RCC 7860 (cell line): ENCODE measurements around the gene F2.
A peak's percentile ranks its signal among the peaks of the same experiment; 100 is the strongest.
"Not testable (repeated sequence)": the region's sequence is repeated elsewhere in the genome, so short reads cannot be mapped to it uniquely, and the experiment has no call there.

Source experiments
- DNase-seq: peaks from one replicate; pipeline ENCODE4 v3.0.0-alpha.2; 2015; ENCODE audit warnings: low spot score
- FAIRE-seq: peaks from 2 replicates; lab custom pipeline; 2012; peaks lifted over from hg19 to GRCh38; lab: Jason Lieb, UNC

The F2 gene

GRCh38 chr11:46682773-46683752, 36.0 kb upstream of the F2 start:
- no peak for FAIRE-seq
- DNase-seq: no peak

GRCh38 chr11:46684367-46684766, 34.6 kb upstream of the F2 start:
- no peak for DNase-seq
- FAIRE-seq: no peak

GRCh38 chr11:46686886-46687795, 31.9 kb upstream of the F2 start:
- FAIRE-seq (no peak), DNase-seq (no peak)

GRCh38 chr11:46690702-46691101, 28.3 kb upstream of the F2 start:
- DNase-seq (no peak), FAIRE-seq (no peak)

- FAIRE-seq (no peak), DNase-seq (peak; percentile 40)
Measured at GRCh38 chr11:46692450-46692849, 26.6 kb upstream of the F2 start.

GRCh38 chr11:46693597-46694012, 25.4 kb upstream of the F2 start:
- DNase-seq (peak; percentile 26), FAIRE-seq (no peak)

GRCh38 chr11:46694072-46694471, 24.9 kb upstream of the F2 start:
- FAIRE-seq: no peak
- DNase-seq: no peak

GRCh38 chr11:46694607-46695006, 24.4 kb upstream of the F2 start:
- DNase-seq: no peak
- no peak for FAIRE-seq

GRCh38 chr11:46695345-46696211, 23.4 kb upstream of the F2 start:
- FAIRE-seq: no peak
- no peak for DNase-seq

GRCh38 chr11:46696212-46696558, 22.8 kb upstream of the F2 start:
- FAIRE-seq: no peak
- DNase-seq: no peak

GRCh38 chr11:46697303-46697702, 21.7 kb upstream of the F2 start:
- FAIRE-seq (no peak), DNase-seq (no peak)

- DNase-seq (no peak), FAIRE-seq (no peak)
Measured at GRCh38 chr11:46697723-46698122, 21.3 kb upstream of the F2 start.

GRCh38 chr11:46698597-46698996, 20.4 kb upstream of the F2 start:
- DNase-seq: no peak
- FAIRE-seq: no peak

GRCh38 chr11:46700241-46701077, 18.6 kb upstream of the F2 start, which contains the start of the genes ARHGAP1 and ZNF408:
Gene ARHGAP1, minus strand, starts transcription at chr11:46700619. Its CDS starts 4,512 bp downstream, at chr11:46696107.
Gene ZNF408, plus strand, starts transcription at chr11:46701031. Its CDS starts 17 bp downstream, at chr11:46701048.
- peak; percentile 88 for DNase-seq
- peak; percentile 78 for FAIRE-seq

- DNase-seq: no peak
- no peak for FAIRE-seq
Measured at GRCh38 chr11:46701078-46701654, 17.8 kb upstream of the F2 start.

- no peak for FAIRE-seq
Measured at GRCh38 chr11:46705070-46705688, 13.8 kb upstream of the F2 start.

GRCh38 chr11:46706886-46707285, 12.1 kb upstream of the F2 start:
- DNase-seq: no peak
- FAIRE-seq: no peak

More at GRCh38 chr11:46705070-46705688, 13.8 kb upstream of the F2 start:
- no peak for DNase-seq

- FAIRE-seq, DNase-seq: not testable (repeated sequence)
Measured at GRCh38 chr11:46709351-46709750, 9.7 kb upstream of the F2 start.

GRCh38 chr11:46710821-46711269, 8.2 kb upstream of the F2 start:
- DNase-seq (peak; percentile 75), FAIRE-seq (peak; percentile 84)
